GM12891 (cell line): ENCODE data around the gene C2orf66.

Experiments
- POLR2A ChIP-seq: IDR thresholded peaks from 2 replicates; pipeline ENCODE4 v1.6.1; 2011; ENCODE audit warnings: low read depth, low read length, control low read depth
- POLR2AphosphoS5 ChIP-seq: IDR thresholded peaks from 2 replicates; pipeline ENCODE4 v1.6.1; 2011; ENCODE audit warnings: low read depth, low read length, control low read depth
- SPI1 ChIP-seq: IDR thresholded peaks from 2 replicates; pipeline ENCODE4 v1.6.1; 2011; ENCODE audit warnings: low read depth, low read length, control low read depth

DNA sequence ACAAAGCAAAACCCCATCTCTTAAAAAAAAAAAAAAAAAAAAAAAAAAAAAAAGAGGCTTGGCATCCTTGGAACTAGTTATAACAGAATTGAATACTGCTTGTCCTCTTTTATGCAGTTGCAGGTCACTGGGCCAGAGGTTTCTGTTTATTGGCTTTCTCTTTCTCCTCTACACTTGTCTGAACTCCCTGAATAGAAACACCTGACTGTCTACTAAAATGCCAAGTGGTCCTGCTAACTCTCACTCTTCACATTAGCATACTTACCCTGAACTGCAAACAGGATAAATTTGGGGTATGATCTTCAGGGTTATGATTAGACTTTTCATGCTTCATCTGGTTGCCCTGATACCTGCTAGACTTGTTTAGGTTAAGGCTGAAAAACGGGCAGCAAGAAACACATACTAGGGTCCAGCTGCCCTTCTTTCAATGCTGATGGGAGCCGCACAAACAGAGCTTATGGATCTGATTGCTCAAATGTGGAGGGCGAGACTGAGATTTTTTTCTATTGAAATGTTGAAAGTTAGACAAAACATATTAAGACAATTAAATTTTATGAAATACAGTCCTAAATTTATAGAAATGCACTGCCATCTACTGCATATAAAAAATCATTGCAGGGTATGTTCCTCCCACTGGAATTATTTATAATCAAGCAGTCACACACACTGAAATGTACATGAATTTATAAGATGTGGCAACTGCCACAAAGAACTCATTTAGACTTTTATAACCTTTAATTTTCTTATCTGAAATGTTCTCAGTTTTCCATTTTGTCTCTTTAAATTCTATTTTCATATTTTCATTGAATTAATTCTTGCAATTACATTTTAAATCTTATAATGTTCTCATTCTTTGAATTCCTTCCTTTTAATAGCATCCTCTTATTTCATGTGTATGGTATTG is 50.4 kb downstream of the C2orf66 start:
- TF ChIP-seq POLR2AphosphoS5 (no peak), POLR2A (no peak), SPI1 (no peak)
